Neural crest cell (in vitro differentiated cells): ENCODE data around the gene MECR. TPM values are rescaled to one million over a fixed set of nuclear protein-coding genes. Genes with fewer than 3 reads are reported as not detected.

Experiments used
- DNase-seq: peaks from one replicate; pipeline ENCODE4 v3.0.0; 2021; ENCODE audit warnings: low read depth, mixed read lengths, low spot score
- H3K27ac Mint-ChIP-seq: one replicate; pipeline ENCODE4 v1.8.0; 2021; ENCODE audit warnings: mild to moderate bottlenecking, mixed read lengths; ENCODE audit not compliant: unreplicated experiment
- H3K27me3 Mint-ChIP-seq: 2 replicates; pipeline ENCODE4 v1.8.0; 2021; ENCODE audit warnings: low read depth, mild to moderate bottlenecking, mixed read lengths
- H3K36me3 Mint-ChIP-seq: 2 replicates; pipeline ENCODE4 v1.8.0; 2021; ENCODE audit warnings: low read depth, mild to moderate bottlenecking, mixed read lengths
- H3K4me1 Mint-ChIP-seq: 2 replicates; pipeline ENCODE4 v1.8.0; 2021; ENCODE audit warnings: mixed read lengths
- H3K4me3 Mint-ChIP-seq: one replicate; pipeline ENCODE4 v1.8.0; 2021; ENCODE audit warnings: mild to moderate bottlenecking, mixed read lengths
- H3K9me3 Mint-ChIP-seq: 2 replicates; pipeline ENCODE4 v1.8.0; 2021; ENCODE audit warnings: mixed read lengths
- CTCF ChIP-seq: fragments of 200-600 bp; sonication (generic); conservative IDR thresholded peaks from 2 replicates; pipeline ENCODE4 v1.5.0; 2021; ENCODE audit warnings: antibody characterized with exemption, mild to moderate bottlenecking
- total RNA-seq: library from RNA; stranded (reverse); gene quantifications from 2 replicates; pipeline ENCODE4 v1.2.1, GENCODE V29; 2021

The MECR gene
- total RNA-seq, 1 donor from 2014 or later = 24.6 TPM

- Mint-ChIP-seq H3K27ac (no peak overlapping the region), H3K4me3 (no peak overlapping the region), H3K36me3 (no peaks in the 10 kb centered on the region), H3K4me1 (peaks cover 32% of the 10 kb centered on the region), H3K27me3 (peaks cover 19% of the 10 kb centered on the region), H3K9me3 (no peaks in the 10 kb centered on the region)
- no peak for TF ChIP-seq CTCF
- DNase-seq = no peak
Measured at GRCh38 chr1:29253180-29253579, 22.4 kb upstream of the MECR start.

GRCh38 chr1:29251164-29252124, 20.7 kb upstream of the MECR start:
- peaks cover 4% of the 10 kb centered on the region for H3K27me3 Mint-ChIP-seq
- H3K4me1 Mint-ChIP-seq = peaks cover 25% of the 10 kb centered on the region
- TF ChIP-seq CTCF = no peak
- no peak for DNase-seq
- no peaks in the 10 kb centered on the region for H3K36me3 Mint-ChIP-seq
- H3K9me3 Mint-ChIP-seq = no peaks in the 10 kb centered on the region
- no peak overlapping the region for H3K4me3 Mint-ChIP-seq
- no peak overlapping the region for H3K27ac Mint-ChIP-seq

GRCh38 chr1:29249951-29250581, 19.3 kb upstream of the MECR start:
- H3K4me1 Mint-ChIP-seq = peaks cover 17% of the 10 kb centered on the region
- no peaks in the 10 kb centered on the region for H3K36me3 Mint-ChIP-seq
- H3K4me3 Mint-ChIP-seq = no peak overlapping the region
- no peak for DNase-seq
- no peaks in the 10 kb centered on the region for H3K27me3 Mint-ChIP-seq
- no peak for TF ChIP-seq CTCF
- H3K9me3 Mint-ChIP-seq = no peaks in the 10 kb centered on the region
- no peak overlapping the region for H3K27ac Mint-ChIP-seq

- TF ChIP-seq CTCF = no peak
- Mint-ChIP-seq H3K4me1 (peaks cover 17% of the 10 kb centered on the region), H3K9me3 (no peaks in the 10 kb centered on the region), H3K36me3 (no peaks in the 10 kb centered on the region), H3K27ac (no peak overlapping the region), H3K27me3 (no peaks in the 10 kb centered on the region), H3K4me3 (no peak overlapping the region)
- no peak for DNase-seq
Measured at GRCh38 chr1:29249170-29249691, 18.5 kb upstream of the MECR start.

GRCh38 chr1:29248409-29248808, 17.7 kb upstream of the MECR start:
- H3K36me3 Mint-ChIP-seq = no peaks in the 10 kb centered on the region
- no peaks in the 10 kb centered on the region for H3K9me3 Mint-ChIP-seq
- no peaks in the 10 kb centered on the region for H3K27me3 Mint-ChIP-seq
- TF ChIP-seq CTCF = no peak
- DNase-seq = no peak
- H3K27ac Mint-ChIP-seq = no peak overlapping the region
- H3K4me1 Mint-ChIP-seq = peaks cover 17% of the 10 kb centered on the region
- no peak overlapping the region for H3K4me3 Mint-ChIP-seq
